PC-9 (cell line): ENCODE data around the gene UGDH. TPM values are rescaled to one million over a fixed set of nuclear protein-coding genes. Genes with fewer than 3 reads are reported as not detected.
A peak's percentile ranks its signal among the peaks of the same experiment; 100 is the strongest.
"Not testable (repeated sequence)": the region's sequence is repeated elsewhere in the genome, so short reads cannot be mapped to it uniquely, and the experiment has no call there.

Experiments used
- BruUV-seq: library from RNA; stranded (reverse); fragments of 400-500 nt; replicated peaks from 2 replicates; lab custom pipeline; 2021; lab: Mats Ljungman, UMichigan
- CTCF ChIA-PET: fragments of 300-600 bp; sonication (Branson Sonifier 250); formaldehyde crosslinking; loops from one replicate; lab custom pipeline; 2022; ENCODE audit warnings: antibody characterized with exemption; lab: Charles Lee
- POLR2A ChIA-PET: fragments of 300-600 bp; sonication (Branson Sonifier 250); formaldehyde crosslinking; loops from one replicate; lab custom pipeline; 2022; ENCODE audit warnings: antibody characterized with exemption; ENCODE audit not compliant: unreplicated experiment; lab: Charles Lee
- DNase-seq, 2 experiments: peaks; one replicate each; pipeline versions ENCODE4 v3.0.0 to v3.0.0-alpha.2; 2015 to 2022; ENCODE audit warnings: mixed read lengths in 1 of 2
- H2AFZ ChIP-seq: fragments of 200-600 bp; sonication (generic); 2 replicates; pipeline ENCODE4 v1.8.1; 2017; ENCODE audit warnings: antibody characterized with exemption
- H3F3A ChIP-seq: fragments of 200-600 bp; sonication (generic); 2 replicates; pipeline ENCODE4 v1.8.1; 2017; ENCODE audit warnings: antibody characterized with exemption, mild to moderate bottlenecking, low read depth; ENCODE audit not compliant: insufficient read depth
- H3K27ac ChIP-seq: fragments of 200-600 bp; sonication (generic); 2 replicates; pipeline ENCODE4 v1.6.1; 2016; ENCODE audit warnings: mixed run types
- H3K27me3 ChIP-seq: fragments of 200-600 bp; sonication (generic); 2 replicates; pipeline ENCODE4 v1.6.1; 2016; ENCODE audit warnings: low read depth, mixed run types; ENCODE audit not compliant: insufficient read depth
- H3K36me3 ChIP-seq: fragments of 200-600 bp; sonication (generic); 2 replicates; pipeline ENCODE4 v1.6.1; 2016; ENCODE audit warnings: low read depth, mixed run types
- H3K4me1 ChIP-seq: fragments of 200-600 bp; sonication (generic); replicated peaks from 2 replicates; pipeline ENCODE4 v1.6.1; 2016; ENCODE audit warnings: mixed run types; ENCODE audit not compliant: insufficient read depth
- H3K4me2 ChIP-seq: fragments of 200-600 bp; sonication (generic); 2 replicates; pipeline ENCODE4 v1.6.1; 2017; ENCODE audit warnings: mixed run types
- H3K4me3 ChIP-seq: fragments of 200-600 bp; sonication (generic); 2 replicates; pipeline ENCODE4 v1.6.1; 2016; ENCODE audit warnings: mixed run types
- H3K79me2 ChIP-seq: fragments of 200-600 bp; sonication (generic); 2 replicates; pipeline ENCODE4 v1.6.1; 2017; ENCODE audit warnings: low read depth, mixed run types
- H3K9me2 ChIP-seq: fragments of 200-600 bp; sonication (generic); 2 replicates; pipeline ENCODE4 v1.8.1; 2017; ENCODE audit warnings: mild to moderate bottlenecking; ENCODE audit not compliant: insufficient read depth
- H3K9me3 ChIP-seq: fragments of 200-600 bp; sonication (generic); 2 replicates; pipeline ENCODE4 v1.8.1; 2016; ENCODE audit warnings: low read depth; ENCODE audit not compliant: insufficient read depth
- H4K20me1 ChIP-seq: fragments of 200-600 bp; sonication (generic); 2 replicates; pipeline ENCODE4 v1.8.1; 2017; ENCODE audit not compliant: insufficient read depth
- CTCF ChIP-seq: fragments of 200-600 bp; sonication (generic); conservative IDR thresholded peaks from 2 replicates; pipeline ENCODE4 v1.6.1; 2017; ENCODE audit warnings: mixed run types, antibody characterized with exemption, mild to moderate bottlenecking, moderate library complexity
- EZH2 ChIP-seq: fragments of 200-600 bp; sonication (generic); IDR thresholded peaks from 2 replicates; pipeline ENCODE4 v1.8.0; 2017; ENCODE audit warnings: antibody characterized with exemption, low read depth
- intact Hi-C: fragments of 100-400 bp; cut with micrococcal nuclease; formaldehyde crosslinking; loops from one replicate; pipeline ENCODE4 v1.10.0; 2022; ENCODE audit not compliant: unreplicated experiment
- total RNA-seq: library from RNA; stranded (reverse); gene quantifications from 2 replicates; pipeline ENCODE4 v1.2.3, GENCODE V29; 2021

Gene UGDH
- total RNA-seq, 1 experiment from 2014 or later = 98.5 TPM

GRCh38 chr4:39466747-39467146 lies 60.5 kb downstream of the UGDH start:
- ChIA-PET CTCF (interaction anchor here (0.6 kb wide), 1 partner anchor 29 kb away, joined by 4 read pairs; no protein-coding TSS in a partner anchor), POLR2A (interaction anchor here (0.5 to 0.6 kb wide), 2 partner anchors 15 to 1396 kb away, joined by 3 to 8 read pairs; no protein-coding TSS in a partner anchor)
- H3K4me2 ChIP-seq = peak overlapping the region; percentile 19; the same call in 1 of the 2 replicates
- H3K4me3 ChIP-seq = no peak overlapping the region
- H3K4me1 ChIP-seq = peaks cover 9% of the 10 kb centered on the region
- TF ChIP-seq EZH2 (no peak), CTCF (no peak)
- H2AFZ ChIP-seq = no peak overlapping the region
- peaks cover 17% of the 10 kb centered on the region; the same call in 1 of the 2 replicates for H3F3A ChIP-seq
- no peaks in the 10 kb centered on the region for H3K27me3 ChIP-seq
- no peaks in the 10 kb centered on the region for H3K79me2 ChIP-seq
- H3K36me3 ChIP-seq = peaks cover 18% of the 10 kb centered on the region
- H3K9me3 ChIP-seq = no peaks in the 10 kb centered on the region
- intact Hi-C loops = loop anchor here (5.0 kb wide), 3 partner anchors 61 to 591 kb away; partner anchors contain the start of genes N4BP2, SMIM14 and UGDH
- no peaks in the 10 kb centered on the region for H4K20me1 ChIP-seq
- no TSS peak for BruUV-seq
- H3K9me2 ChIP-seq = no peaks in the 10 kb centered on the region
- no peak for DNase-seq
- H3K27ac ChIP-seq = peak overlapping the region; percentile 57

- H3F3A ChIP-seq = peaks cover 28% of the 10 kb centered on the region; the same call in 1 of the 2 replicates
- H3K27me3 ChIP-seq = no peaks in the 10 kb centered on the region
- TF ChIP-seq CTCF (no peak; the same call in 1 of the 2 replicates), EZH2 (no peak)
- no peaks in the 10 kb centered on the region for H4K20me1 ChIP-seq
- no peaks in the 10 kb centered on the region for H3K9me3 ChIP-seq
- no peak overlapping the region for H3K4me2 ChIP-seq
- POLR2A ChIA-PET = no interaction called here
- DNase-seq = no peak
- no peaks in the 10 kb centered on the region for H3K9me2 ChIP-seq
- no peak overlapping the region for H3K27ac ChIP-seq
- H2AFZ ChIP-seq = no peak overlapping the region
- intact Hi-C loops = loop anchor here (5.0 kb wide), 3 partner anchors 62 to 592 kb away; partner anchors contain the start of genes N4BP2, SMIM14 and UGDH
- H3K4me1 ChIP-seq = peaks cover 16% of the 10 kb centered on the region
- peaks cover 11% of the 10 kb centered on the region for H3K79me2 ChIP-seq
- H3K4me3 ChIP-seq = no peak overlapping the region
- CTCF ChIA-PET = interaction anchor here (0.6 kb wide), 1 partner anchor 18 kb away, joined by 4 read pairs; no protein-coding TSS in a partner anchor
- peaks cover 24% of the 10 kb centered on the region for H3K36me3 ChIP-seq
- no TSS peak for BruUV-seq
These were observed 62.2 kb downstream of the UGDH start for GRCh38 chr4:39464886-39465501.

GRCh38 chr4:39458505-39459300 lies 68.5 kb downstream of the UGDH start, which contains the start of the genes LIAS and RPL9:
Gene LIAS, plus strand, starts transcription at chr4:39459056. Its CDS starts 62 bp downstream, at chr4:39459118.
Gene RPL9, minus strand, starts transcription at chr4:39458922. Its CDS starts 483 bp downstream, at chr4:39458439.
- peak within 1 kb of the TSS; percentile 97 for H3K4me3 ChIP-seq
- H3K79me2 ChIP-seq = peaks cover 59% of the 10 kb centered on the region
- H3F3A ChIP-seq = peaks cover 72% of the 10 kb centered on the region
- peak within 1 kb of the TSS; percentile 98 for H3K4me2 ChIP-seq
- intact Hi-C loops = loop anchor here (5.0 to 10.0 kb wide), 2 partner anchors 584 to 701 kb away; no protein-coding TSS in a partner anchor
- BruUV-seq = TSS peak; percentile 54
- no peaks in the 10 kb centered on the region for H3K27me3 ChIP-seq
- H4K20me1 ChIP-seq = peaks cover 40% of the 10 kb centered on the region
- H3K9me3 ChIP-seq = no peaks in the 10 kb centered on the region
- CTCF ChIA-PET = no interaction called here
- DNase-seq = peak; percentile 93 to 95
- H3K36me3 ChIP-seq = peaks cover 58% of the 10 kb centered on the region
- H2AFZ ChIP-seq = peak within 1 kb of the TSS; percentile 99
- H3K27ac ChIP-seq = peak within 1 kb of the TSS; percentile 94
- no peaks in the 10 kb centered on the region for H3K9me2 ChIP-seq
- POLR2A ChIA-PET = interaction anchor here (0.6 to 0.7 kb wide), 5 partner anchors 10 to 945 kb away, joined by 3 to 12 read pairs (median 3); no protein-coding TSS in a partner anchor
- peaks cover 20% of the 10 kb centered on the region for H3K4me1 ChIP-seq
- TF ChIP-seq CTCF (no peak), EZH2 (no peak)

- Histone ChIP-seq H3K4me2 (peak overlapping the region; percentile 98), H3K79me2 (peaks cover 59% of the 10 kb centered on the region), H3K36me3 (peaks cover 58% of the 10 kb centered on the region), H3K27ac (peak overlapping the region; percentile 94), H3F3A (peaks cover 78% of the 10 kb centered on the region), H4K20me1 (peaks cover 45% of the 10 kb centered on the region), H3K4me3 (peak overlapping the region; percentile 97), H3K4me1 (peaks cover 20% of the 10 kb centered on the region), H2AFZ (peak overlapping the region; percentile 81)
- POLR2A ChIA-PET = interaction anchor here (0.6 to 0.7 kb wide), 4 partner anchors 10 to 946 kb away, joined by 3 to 12 read pairs (median 4); no protein-coding TSS in a partner anchor
- CTCF ChIA-PET, H3K27me3 ChIP-seq, BruUV-seq, H3K9me3 ChIP-seq, DNase-seq, H3K9me2 ChIP-seq: not testable (repeated sequence)
- intact Hi-C loops = loop anchor here (5.0 to 10.0 kb wide), 2 partner anchors 583 to 701 kb away; no protein-coding TSS in a partner anchor
These were observed 69.1 kb downstream of the UGDH start for GRCh38 chr4:39458161-39458504.
